CD14-positive monocyte (primary cell): ENCODE results near the gene FAF1. TPM values are rescaled to one million over a fixed set of nuclear protein-coding genes. Genes with fewer than 3 reads are reported as not detected.
A peak's percentile ranks its signal among the peaks of the same experiment; 100 is the strongest.

Experiments
- DNase-seq, 3 donors: peaks; one replicate each; pipeline ENCODE4 v3.0.0-alpha.2; 2011 to 2022
- H2AFZ ChIP-seq: 2 replicates; pipeline ENCODE4 v1.6.0; 2012; ENCODE audit warnings: mild to moderate bottlenecking, low read depth, low read length, inconsistent platforms; ENCODE audit not compliant: insufficient read depth, poor library complexity, severe bottlenecking
- H3K27ac ChIP-seq, 2 donors: 1 replicate in 1 of 2; 2 replicates in 1 of 2; pipeline ENCODE4 v1.5.1; 2012 to 2013; ENCODE audit warnings: low read length in 2 of 2, control low read depth in 1 of 2, inconsistent platforms in 1 of 2, low read depth in 1 of 2, mild to moderate bottlenecking in 1 of 2
- H3K27me3 ChIP-seq, 2 donors: one replicate each; pipeline versions ENCODE4 v1.6.0 to v1.6.1; 2011 to 2013; ENCODE audit warnings: low read length in 2 of 2; ENCODE audit not compliant: control insufficient read depth in 2 of 2, insufficient read depth in 2 of 2
- H3K36me3 ChIP-seq, 2 donors: replicated peaks in 1 of 2; 1 replicate in 1 of 2; 2 replicates in 1 of 2; pipeline versions ENCODE4 v1.5.1 to v1.6.1; 2012 to 2013; ENCODE audit warnings: low read length in 2 of 2, control low read depth in 1 of 2, inconsistent platforms in 1 of 2, mild to moderate bottlenecking in 1 of 2; ENCODE audit not compliant: insufficient read depth in 2 of 2, control insufficient read depth in 1 of 2
- H3K4me1 ChIP-seq, 2 donors: 1 replicate in 1 of 2; 2 replicates in 1 of 2; pipeline versions ENCODE4 v1.5.1 to v1.6.1; 2012 to 2013; ENCODE audit warnings: low read length in 2 of 2, control low read depth in 1 of 2, inconsistent platforms in 1 of 2, mild to moderate bottlenecking in 1 of 2, moderate library complexity in 1 of 2; ENCODE audit not compliant: insufficient read depth in 2 of 2, control insufficient read depth in 1 of 2
- H3K4me2 ChIP-seq: replicated peaks from 2 replicates; pipeline ENCODE3; 2012; ENCODE audit warnings: low read length, moderate library complexity, mild to moderate bottlenecking; ENCODE audit not compliant: poor library complexity, severe bottlenecking; ENCODE audit errors: extremely low read depth
- H3K4me3 ChIP-seq, 3 experiments: fragments of 200-600 bp in 1 of 3; sonication (generic) in 1 of 3; replicated peaks in 1 of 3; 1 replicate in 2 of 3; 2 replicates in 1 of 3; pipeline ENCODE4 v1.5.1; 2011 to 2013; ENCODE audit warnings: low read length in 3 of 3, mild to moderate bottlenecking in 3 of 3, control low read depth in 2 of 3, low read depth in 2 of 3, inconsistent platforms in 1 of 3, moderate library complexity in 1 of 3
- H3K79me2 ChIP-seq: 2 replicates; pipeline ENCODE4 v1.6.0; 2012; ENCODE audit warnings: mild to moderate bottlenecking, control low read depth, inconsistent platforms, low read length, moderate library complexity; ENCODE audit not compliant: insufficient read depth
- H3K9ac ChIP-seq: 2 replicates; pipeline ENCODE4 v1.6.0; 2017; ENCODE audit warnings: low read length, mild to moderate bottlenecking; ENCODE audit not compliant: insufficient read depth, poor library complexity, severe bottlenecking
- H3K9me3 ChIP-seq, 2 donors: replicated peaks in 1 of 2; 1 replicate in 1 of 2; 2 replicates in 1 of 2; pipeline versions ENCODE4 v1.5.1 to v1.6.1; 2012 to 2013; ENCODE audit warnings: low read length in 2 of 2, control low read depth in 1 of 2; ENCODE audit not compliant: control insufficient read depth in 1 of 2, insufficient read depth in 1 of 2
- H4K20me1 ChIP-seq: 2 replicates; pipeline ENCODE4 v1.6.0; 2012; ENCODE audit warnings: mild to moderate bottlenecking, low read length, control low read depth, moderate library complexity; ENCODE audit not compliant: insufficient read depth
- H3K27ac Mint-ChIP-seq, 7 donors: one replicate each; pipeline ENCODE4 v1.8.0; 2020; ENCODE audit warnings: mild to moderate bottlenecking in 7 of 7, mixed read lengths in 7 of 7, moderate library complexity in 6 of 7, inconsistent platforms in 2 of 7
- H3K27me3 Mint-ChIP-seq, 3 donors: one replicate each; pipeline ENCODE4 v1.8.0; 2021 to 2022; ENCODE audit warnings: low read depth in 3 of 3, mild to moderate bottlenecking in 3 of 3, mixed read lengths in 3 of 3, moderate library complexity in 3 of 3, inconsistent platforms in 1 of 3
- H3K36me3 Mint-ChIP-seq, 2 donors: one replicate each; pipeline ENCODE4 v1.8.0; 2020; ENCODE audit warnings: mixed read lengths in 2 of 2, inconsistent platforms in 1 of 2, mild to moderate bottlenecking in 1 of 2
- H3K4me1 Mint-ChIP-seq: one replicate; pipeline ENCODE4 v1.8.0; 2020; ENCODE audit warnings: mild to moderate bottlenecking, mixed read lengths
- H3K4me3 Mint-ChIP-seq, 2 donors: one replicate each; pipeline ENCODE4 v1.8.0; 2020; ENCODE audit warnings: mild to moderate bottlenecking in 2 of 2, mixed read lengths in 2 of 2, moderate library complexity in 1 of 2
- H3K9me3 Mint-ChIP-seq, 7 donors: one replicate each; pipeline ENCODE4 v1.8.0; 2020 to 2022; ENCODE audit warnings: mixed read lengths in 7 of 7, mild to moderate bottlenecking in 6 of 7, moderate library complexity in 6 of 7, inconsistent platforms in 2 of 7
- CTCF ChIP-seq: fragments of 200-600 bp; IDR thresholded peaks from one replicate; pipeline ENCODE4 v1.8.0; 2022; ENCODE audit warnings: antibody characterized with exemption, mild to moderate bottlenecking
- WGBS: methylation state at CpG from one replicate; pipeline ENCODE4 v1.1.5; 2013; ENCODE audit warnings: missing lambda C conversion rate; ENCODE audit not compliant: insufficient coverage; 5-methylcytosine and 5-hydroxymethylcytosine counted together
- intact Hi-C, 2 donors: fragments of 100-400 bp; cut with micrococcal nuclease; formaldehyde crosslinking; loops; one replicate each; pipeline versions ENCODE4 v1.15.0 to v1.15.1; 2023
- polyA plus RNA-seq, 3 donors: library from polyadenylated mRNA; depleted of rRNA in 1 of 3; unstranded in 2 of 3; stranded (reverse) in 1 of 3; fragments of 300-500 nt in 2 of 3; fragments of >200 nt in 1 of 3; fragmentation: Illumina TruSeq in 2 of 3; gene quantifications; 1 replicate in 2 of 3; 2 replicates in 1 of 3; pipeline ENCODE4 v1.2.3, GENCODE V29; 2012 to 2021

FAF1 gene
- polyA plus RNA-seq, 3 donors: 11.4 to 29.6 (median 16.9) TPM

GRCh38 chr1:50917138-50918137, 42.6 kb downstream of the FAF1 start:
- Mint-ChIP-seq H3K27me3 (peaks cover 0 to 2% (median 0%) of the 10 kb centered on the region in 3 donors), H3K9me3 (peaks cover 5 to 23% (median 8%) of the 10 kb centered on the region in 7 donors), H3K4me3 (peak overlapping the region in 1 of 2 donors; percentile 50), H3K4me1 (peaks cover 18% of the 10 kb centered on the region), H3K27ac (peak overlapping the region in 3 of 7 donors; percentile 4 to 61 (median 46)), H3K36me3 (peaks cover 7 to 22% of the 10 kb centered on the region in 2 donors)
- intact Hi-C loops: no loop called here
- H3K9me3 ChIP-seq: peaks cover 0 to 24% of the 10 kb centered on the region in 2 donors
- peaks cover 0 to 12% of the 10 kb centered on the region in 2 donors for H3K36me3 ChIP-seq
- H3K4me2 ChIP-seq: no peak overlapping the region
- no peak for TF ChIP-seq CTCF
- no peak overlapping the region for H3K4me3 ChIP-seq
- peak in 2 of 3 donors; percentile 3 to 5 for DNase-seq
- no peak overlapping the region for H2AFZ ChIP-seq
- H3K9ac ChIP-seq: no peak overlapping the region
- WGBS: 100% methylated on average over 1 of the region's 4 CpGs
- peaks cover 52% of the 10 kb centered on the region for H3K79me2 ChIP-seq
- no peaks in the 10 kb centered on the region for H4K20me1 ChIP-seq
- peaks cover 0 to 4% of the 10 kb centered on the region in 2 donors for H3K4me1 ChIP-seq
- no peaks in the 10 kb centered on the region for H3K27me3 ChIP-seq
- no peak overlapping the region for H3K27ac ChIP-seq

- no CpG with 5 or more reads among the region's 2 CpGs for WGBS
- TF ChIP-seq CTCF: no peak
These were observed 44.4 kb downstream of the FAF1 start for GRCh38 chr1:50915621-50916020.

More at GRCh38 chr1:50915621-50916020, 44.4 kb downstream of the FAF1 start:
- Mint-ChIP-seq H3K36me3 (peaks cover 7 to 23% of the 10 kb centered on the region in 2 donors), H3K4me1 (peaks cover 18% of the 10 kb centered on the region), H3K27ac (no peak overlapping the region), H3K27me3 (peaks cover 0 to 2% (median 0%) of the 10 kb centered on the region in 3 donors), H3K4me3 (no peak overlapping the region), H3K9me3 (peaks cover 3 to 14% (median 5%) of the 10 kb centered on the region in 7 donors)
- no peaks in the 10 kb centered on the region for H4K20me1 ChIP-seq
- intact Hi-C loops: no loop called here
- no peak overlapping the region for H3K4me3 ChIP-seq
- no peak for DNase-seq
- H3K9ac ChIP-seq: no peak overlapping the region
- H3K4me1 ChIP-seq: peaks cover 0 to 4% of the 10 kb centered on the region in 2 donors
- H3K27me3 ChIP-seq: no peaks in the 10 kb centered on the region
- no peak overlapping the region for H3K4me2 ChIP-seq
- H3K27ac ChIP-seq: no peak overlapping the region
- H3K9me3 ChIP-seq: peaks cover 0 to 18% of the 10 kb centered on the region in 2 donors
- peaks cover 43% of the 10 kb centered on the region for H3K79me2 ChIP-seq
- H3K36me3 ChIP-seq: peaks cover 0 to 12% of the 10 kb centered on the region in 2 donors
- no peak overlapping the region for H2AFZ ChIP-seq
